CD4-positive, alpha-beta T cell treated with Interleukin-21 for 1 hour (primary cell): ENCODE results near the gene PFAS.
"Not testable (repeated sequence)": the region's sequence is repeated elsewhere in the genome, so short reads cannot be mapped to it uniquely, and the experiment has no call there.

ENCODE experiments used
- DNase-seq: peaks from one replicate; pipeline ENCODE4 v3.0.0-alpha.2; 2020

The PFAS gene

DNA sequence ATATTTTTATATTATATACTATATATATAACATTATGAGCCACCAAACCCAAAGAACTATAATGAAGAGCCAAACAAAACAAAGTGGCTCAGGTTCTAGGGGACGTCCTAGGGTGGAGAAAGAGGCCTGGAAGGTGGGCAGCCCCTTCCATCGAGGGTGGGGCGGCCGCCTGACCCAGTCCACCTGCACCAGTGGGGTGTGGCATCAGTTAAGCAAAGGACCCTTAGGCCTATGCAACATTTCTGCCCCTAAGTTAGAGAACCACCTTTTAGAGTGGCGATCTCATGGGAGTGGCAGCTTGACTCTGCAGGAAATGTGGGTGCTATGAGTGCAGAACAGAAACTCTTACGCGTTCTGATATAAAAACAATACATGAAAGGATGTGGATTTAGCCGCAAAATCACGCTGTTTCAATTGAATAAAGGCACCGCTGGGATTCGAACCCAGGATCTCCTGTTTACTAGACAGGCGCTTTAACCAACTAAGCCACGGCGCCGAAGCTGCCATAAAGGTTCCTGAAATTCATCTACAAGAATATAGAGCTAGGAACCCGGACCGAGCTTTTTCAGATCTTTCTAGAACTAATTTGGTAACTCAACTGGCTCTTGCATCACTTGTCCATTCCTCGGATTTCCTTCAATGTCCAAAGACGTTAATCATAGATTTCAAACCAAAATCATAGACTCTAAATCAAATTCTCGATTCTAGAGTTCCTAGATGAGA is 23.1 kb upstream of the PFAS start:
- peak; percentile 83 for DNase-seq

GRCh38 chr17:8226536-8227237 is 22.4 kb upstream of the PFAS start:
- DNase-seq, result peak; percentile 49

DNA sequence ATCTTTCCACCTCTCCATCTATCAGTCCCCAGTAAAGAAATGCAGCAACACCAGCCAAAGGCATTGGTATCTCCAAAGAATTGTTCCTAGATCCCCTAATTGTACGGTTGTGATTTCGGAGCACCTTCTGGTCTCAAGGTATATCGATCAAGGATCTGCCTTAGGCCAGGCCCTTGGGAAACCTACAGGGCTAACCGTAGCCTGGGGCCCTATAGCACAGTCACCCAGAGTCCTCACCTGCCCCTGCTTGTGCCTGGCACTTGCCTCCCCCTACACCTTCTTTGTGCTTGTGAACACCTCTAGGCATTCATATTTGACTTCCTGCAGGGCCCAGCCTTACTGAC is 21.9 kb upstream of the PFAS start:
- DNase-seq, result no peak

DNA sequence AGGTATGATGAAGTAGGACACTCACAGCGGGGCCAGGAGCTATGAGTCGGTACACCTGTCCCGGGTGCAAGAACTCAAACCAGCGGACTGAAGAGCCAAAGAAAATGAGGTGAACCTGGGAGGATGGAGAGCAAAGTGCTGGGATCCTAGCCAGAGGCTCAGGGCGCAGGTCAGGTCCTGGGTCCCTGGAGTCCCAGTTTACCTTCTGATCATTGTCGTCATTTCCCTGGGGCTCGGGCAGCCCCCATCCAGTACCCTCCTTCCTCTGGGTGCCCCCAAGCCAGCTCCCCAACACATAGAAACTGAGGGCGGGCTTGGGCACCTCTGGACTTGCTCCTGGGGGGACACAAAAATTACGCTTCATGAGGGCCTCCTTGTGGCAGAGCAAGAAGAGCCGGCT is 17.4 kb upstream of the PFAS start:
- DNase-seq, result no peak

GRCh38 chr17:8234361-8235270 is 14.5 kb upstream of the PFAS start:
- no peak for DNase-seq

- no peak for DNase-seq
These were observed 13.4 kb upstream of the PFAS start for GRCh38 chr17:8235676-8236075.

DNA sequence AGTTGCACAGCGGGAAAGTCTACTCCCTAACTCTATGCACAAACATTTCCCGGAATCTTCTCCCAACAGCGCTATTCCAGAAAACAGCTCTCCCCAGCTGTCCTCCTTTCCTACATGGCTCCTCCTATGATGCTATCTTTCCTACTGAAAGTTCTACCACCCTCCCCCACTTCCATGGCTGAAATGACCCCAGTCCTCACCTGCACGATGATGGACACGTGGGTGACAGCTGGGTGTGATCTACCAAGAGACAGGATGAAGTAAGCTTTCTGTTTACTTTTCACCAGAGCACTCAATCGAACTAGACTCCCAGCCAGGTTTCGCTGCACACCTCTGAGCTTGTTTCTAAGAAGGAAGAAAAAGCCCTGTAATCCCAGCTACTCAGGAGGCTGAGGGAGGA is 11.9 kb upstream of the PFAS start:
- DNase-seq, result no peak

DNA sequence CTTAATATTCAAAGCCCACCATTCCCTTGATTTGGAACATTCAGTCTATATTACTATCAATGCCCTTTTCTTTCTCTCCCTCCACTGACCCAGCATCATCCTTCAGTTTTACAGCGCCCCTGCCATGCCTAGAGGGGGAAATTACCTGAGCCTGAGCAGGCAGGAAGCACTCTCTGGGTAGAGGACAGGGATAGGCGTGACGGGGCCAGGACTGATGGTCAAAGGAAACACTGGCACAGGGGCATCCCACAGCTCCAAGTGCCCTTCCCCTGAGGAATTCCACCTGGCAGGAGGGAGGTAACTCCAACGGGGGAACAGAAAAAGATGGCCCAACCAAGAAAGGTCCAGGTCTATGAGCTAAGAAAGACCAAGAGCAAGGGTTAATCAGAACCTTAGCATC is 11.2 kb upstream of the PFAS start:
- DNase-seq, result no peak

DNA sequence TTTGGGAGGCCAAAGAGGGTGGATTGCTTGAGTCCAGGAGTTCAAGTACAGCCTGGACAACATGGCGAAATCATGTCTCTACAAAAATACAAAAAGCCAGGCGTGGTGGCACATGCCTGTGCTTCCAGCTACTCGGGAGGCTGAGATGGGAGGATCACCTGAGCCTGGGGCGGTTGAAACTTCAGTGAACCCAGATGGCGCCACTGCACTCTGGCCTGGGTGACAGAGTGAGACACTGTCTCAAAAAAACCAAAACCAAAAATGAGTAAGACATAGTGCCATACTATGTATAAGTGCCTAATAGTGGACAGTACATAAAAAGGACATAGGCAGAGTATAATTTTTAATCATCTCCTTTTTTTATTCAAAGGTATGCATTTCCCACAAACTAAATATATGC is 5.3 kb upstream of the PFAS start:
- DNase-seq, result peak; percentile 52

DNA sequence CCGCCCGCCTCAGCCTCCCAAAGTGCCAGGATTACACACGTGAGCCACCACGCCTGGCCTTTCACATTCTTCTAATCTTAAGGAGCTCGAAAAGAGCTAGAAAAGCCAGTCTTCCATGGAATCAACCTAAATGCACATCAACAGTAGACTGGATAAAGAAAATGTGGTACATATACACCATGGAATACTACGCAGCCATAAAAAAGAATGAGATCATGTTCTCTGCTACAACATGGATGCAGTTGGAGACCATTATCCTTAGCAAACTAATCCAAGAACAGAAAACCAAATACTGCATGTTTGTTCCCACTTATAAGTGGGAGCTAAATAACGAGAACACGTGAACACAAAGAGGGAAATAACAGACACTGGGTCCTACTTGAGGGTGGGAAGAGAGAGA is 4.3 kb upstream of the PFAS start:
- no peak for DNase-seq

DNA sequence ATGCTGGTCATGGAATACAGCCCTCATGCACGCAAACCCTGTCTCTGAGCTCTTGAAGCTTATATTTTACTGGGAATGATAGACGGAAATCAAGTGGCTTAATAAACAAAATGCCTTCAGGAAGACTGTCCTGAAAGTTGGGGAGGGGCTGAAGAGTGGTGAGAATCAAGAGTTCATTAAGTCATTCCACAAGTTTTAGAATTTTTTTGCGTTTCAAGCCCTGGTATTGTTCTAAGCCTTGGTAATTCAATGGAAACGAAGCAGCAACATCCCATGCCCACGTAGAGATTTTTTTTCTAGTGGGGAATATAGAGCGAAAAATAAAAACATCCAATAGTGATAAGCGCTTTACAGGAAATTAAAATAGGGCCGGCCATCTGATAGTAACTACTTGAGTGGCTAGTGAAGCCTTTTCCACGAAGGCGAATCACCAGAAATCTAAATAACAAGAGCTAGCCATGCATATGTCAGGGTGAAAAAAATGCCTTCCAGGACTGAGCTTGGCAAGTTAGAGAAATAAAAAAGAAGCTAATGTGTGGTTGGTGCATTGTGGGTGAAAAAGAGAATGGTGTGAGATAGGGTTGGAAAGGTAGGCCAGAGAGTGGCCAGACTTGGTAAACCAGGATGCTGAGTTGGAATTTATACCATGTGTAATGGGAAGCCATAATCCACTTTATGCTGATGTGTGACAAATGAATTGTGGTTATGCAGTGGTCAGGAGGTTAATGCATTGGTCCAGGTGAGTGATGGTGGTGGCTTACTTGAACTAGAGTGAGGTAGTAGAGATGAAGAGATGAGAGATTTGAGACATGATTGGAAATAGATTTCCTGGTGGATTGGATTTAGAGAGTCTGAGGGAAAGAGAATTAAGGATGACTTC is 772 bp downstream of the PFAS start:
- no peak for DNase-seq

DNA sequence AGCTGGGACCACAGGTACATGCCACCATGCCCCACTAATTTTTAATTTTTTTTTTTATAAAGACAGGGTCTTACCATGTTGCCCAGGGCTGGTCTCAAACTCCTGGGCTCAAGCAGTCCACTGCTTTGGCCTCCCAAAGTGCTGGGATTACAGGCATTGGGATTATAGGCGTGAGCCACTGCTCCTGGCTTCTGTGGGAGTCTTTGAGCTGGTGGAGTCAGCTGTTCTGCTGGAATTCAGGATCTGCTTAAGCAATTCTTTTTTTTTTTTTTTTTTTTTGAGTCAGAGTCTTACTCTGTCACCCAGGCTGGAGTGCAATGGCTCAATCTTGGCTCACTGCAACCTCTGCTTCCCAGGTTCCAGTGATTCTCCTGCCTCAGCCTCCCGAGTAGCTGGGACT is 2.3 kb downstream of the PFAS start:
- DNase-seq, result not testable (repeated sequence)

- peak; percentile 20 for DNase-seq
These were observed 4.7 kb downstream of the PFAS start for GRCh38 chr17:8253801-8254200.

- no peak for DNase-seq
These were observed 5.8 kb downstream of the PFAS start for GRCh38 chr17:8254881-8255280.

DNA sequence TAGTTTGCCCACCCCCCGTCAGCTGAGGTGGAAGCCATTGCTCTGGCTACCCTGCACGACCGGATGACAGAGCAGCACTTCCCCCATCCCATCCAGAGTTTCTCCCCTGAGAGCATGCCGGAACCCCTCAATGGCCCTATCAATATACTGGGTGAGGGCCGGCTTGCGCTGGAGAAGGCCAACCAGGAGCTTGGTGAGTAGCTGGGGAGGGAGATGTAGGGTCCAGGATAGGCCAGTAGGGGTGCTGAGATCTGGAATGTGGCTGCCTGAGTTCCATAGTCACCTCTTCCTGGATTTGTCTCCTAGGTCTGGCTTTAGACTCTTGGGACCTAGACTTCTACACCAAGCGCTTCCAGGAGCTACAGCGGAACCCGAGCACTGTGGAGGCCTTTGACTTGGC is 6.4 kb downstream of the PFAS start:
- no peak for DNase-seq

- no peak for DNase-seq
These were observed 7.2 kb downstream of the PFAS start for GRCh38 chr17:8256291-8256690.

DNA sequence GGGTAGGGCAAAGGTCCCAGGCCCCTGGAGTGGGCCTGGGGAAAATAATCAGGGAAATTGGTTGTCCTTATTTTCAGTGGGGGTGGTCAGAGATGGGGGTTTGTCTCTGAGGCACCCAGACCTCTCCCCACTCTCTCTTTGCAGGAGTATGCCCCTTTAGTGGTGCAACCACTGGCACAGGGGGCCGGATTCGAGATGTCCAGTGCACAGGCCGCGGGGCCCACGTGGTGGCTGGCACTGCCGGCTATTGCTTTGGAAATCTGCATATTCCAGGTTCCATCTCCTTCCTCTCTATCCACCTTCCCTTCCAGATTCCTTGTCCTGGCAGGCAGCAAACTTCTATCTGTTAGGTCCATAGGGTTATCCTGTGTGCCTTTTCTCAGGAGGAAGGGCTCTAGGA is 7.6 kb downstream of the PFAS start:
- DNase-seq, result no peak

DNA sequence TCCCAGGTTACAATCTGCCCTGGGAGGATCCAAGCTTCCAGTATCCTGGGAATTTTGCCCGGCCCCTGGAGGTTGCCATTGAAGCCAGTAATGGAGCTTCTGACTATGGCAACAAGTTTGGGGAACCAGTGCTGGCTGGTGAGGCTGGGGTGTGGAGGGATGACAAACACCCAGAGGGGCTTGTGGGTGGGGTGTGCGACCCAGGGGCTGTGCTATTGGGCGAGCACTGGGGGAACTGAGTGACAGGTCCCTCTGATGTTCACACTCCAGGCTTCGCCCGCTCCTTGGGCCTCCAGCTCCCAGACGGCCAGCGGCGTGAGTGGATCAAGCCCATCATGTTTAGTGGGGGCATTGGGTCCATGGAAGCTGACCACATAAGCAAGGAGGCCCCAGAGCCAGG is 8.7 kb downstream of the PFAS start:
- no peak for DNase-seq

DNA sequence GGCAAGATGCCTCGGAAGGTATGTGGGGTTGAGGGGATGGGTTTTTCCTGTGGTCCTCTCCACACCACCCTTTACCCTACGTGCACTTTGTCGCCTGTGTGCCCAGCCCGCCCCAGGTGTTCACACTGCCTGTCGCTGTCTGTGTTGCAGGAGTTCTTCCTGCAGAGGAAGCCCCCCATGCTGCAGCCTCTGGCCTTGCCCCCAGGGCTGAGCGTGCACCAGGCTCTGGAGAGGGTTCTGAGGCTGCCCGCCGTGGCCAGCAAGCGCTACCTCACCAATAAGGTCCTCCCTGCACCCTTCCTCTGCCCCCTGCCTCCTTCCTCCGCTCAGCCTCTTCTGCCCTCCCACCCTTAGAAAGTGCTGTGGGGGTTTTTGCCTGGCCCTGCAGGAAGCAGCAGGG is 15.2 kb downstream of the PFAS start:
- DNase-seq, result no peak

- no peak for DNase-seq
These were observed 15.9 kb downstream of the PFAS start for GRCh38 chr17:8264836-8265542.

GRCh38 chr17:8266648-8267479 is 17.8 kb downstream of the PFAS start:
- DNase-seq, result no peak
